Inflammatory macrophage treated with lipopolysaccharide for 4 hours (primary cell): ENCODE measurements around the gene USB1.
"Not testable (repeated sequence)": the region's sequence is repeated elsewhere in the genome, so short reads cannot be mapped to it uniquely, and the experiment has no call there.

Experiments used
- DNase-seq: peaks from one replicate; pipeline ENCODE4 v3.0.0-alpha.2; 2020

The USB1 gene

GRCh38 chr16:57970319-57970718 lies 30.9 kb upstream of the USB1 start:
- DNase-seq = no peak

- no peak for DNase-seq
Measured at GRCh38 chr16:57970970-57971369, 30.2 kb upstream of the USB1 start, which contains the start of gene CNGB1. CNGB1 (minus strand) TSS chr16:57971128; CDS start chr16:57967286, 3,842 bp downstream.

- no peak for DNase-seq
Measured at GRCh38 chr16:57971848-57972247, 29.4 kb upstream of the USB1 start.

- DNase-seq = no peak
Measured at GRCh38 chr16:57972306-57972705, 28.9 kb upstream of the USB1 start.

GRCh38 chr16:57976331-57976796 lies 24.8 kb upstream of the USB1 start:
- no peak for DNase-seq

- DNase-seq = no peak
Measured at GRCh38 chr16:57977418-57978069, 23.7 kb upstream of the USB1 start.

- DNase-seq = not testable (repeated sequence)
Measured at GRCh38 chr16:57978070-57978465, 23.1 kb upstream of the USB1 start.

GRCh38 chr16:57979006-57979585 lies 22.1 kb upstream of the USB1 start:
- DNase-seq = no peak

- no peak for DNase-seq
Measured at GRCh38 chr16:57981636-57982035, 19.6 kb upstream of the USB1 start.

- no peak for DNase-seq
Measured at GRCh38 chr16:57982385-57982784, 18.8 kb upstream of the USB1 start.

GRCh38 chr16:57984443-57985203 lies 16.6 kb upstream of the USB1 start:
- peak; percentile 66 for DNase-seq

- no peak for DNase-seq
Measured at GRCh38 chr16:57985204-57986181, 15.7 kb upstream of the USB1 start.

- DNase-seq = no peak
Measured at GRCh38 chr16:57986196-57986595, 15.0 kb upstream of the USB1 start.

- DNase-seq = no peak
Measured at GRCh38 chr16:57987441-57988177, 13.6 kb upstream of the USB1 start.

- DNase-seq = no peak
Measured at GRCh38 chr16:57988929-57989328, 12.3 kb upstream of the USB1 start.

- no peak for DNase-seq
Measured at GRCh38 chr16:57991551-57992059, 9.6 kb upstream of the USB1 start.

- DNase-seq = no peak
Measured at GRCh38 chr16:57992084-57992483, 9.1 kb upstream of the USB1 start.

- DNase-seq = no peak
Measured at GRCh38 chr16:57993438-57993837, 7.8 kb upstream of the USB1 start.

- DNase-seq = no peak
Measured at GRCh38 chr16:57993897-57994296, 7.3 kb upstream of the USB1 start.

GRCh38 chr16:57994361-57994760 lies 6.8 kb upstream of the USB1 start:
- no peak for DNase-seq

GRCh38 chr16:57994778-57995177 lies 6.4 kb upstream of the USB1 start:
- peak; percentile 82 for DNase-seq
